GM13976 (cell line): ENCODE results near the gene CARD11.
"Not testable (repeated sequence)": the region's sequence is repeated elsewhere in the genome, so short reads cannot be mapped to it uniquely, and the experiment has no call there.

Source experiments
- DNase-seq: peaks from one replicate; pipeline ENCODE4 v3.0.0; 2012; ENCODE audit warnings: low spot score
- CTCF ChIP-seq: IDR thresholded peaks from 2 replicates; pipeline ENCODE4 v1.5.1; 2012; ENCODE audit warnings: borderline replicate concordance, mild to moderate bottlenecking; ENCODE audit not compliant: insufficient read depth; ENCODE audit errors: extremely low read depth, missing control alignments, control extremely low read depth
- in situ Hi-C: fragments of 300-500 bp; cut with MboI; formaldehyde crosslinking; loops from one replicate; pipeline ENCODE4 v1.12.0; 2022; ENCODE audit warnings: low sequenced_read_pairs, mixed read lengths, inconsistent platforms; ENCODE audit not compliant: unreplicated experiment

Gene CARD11

DNA sequence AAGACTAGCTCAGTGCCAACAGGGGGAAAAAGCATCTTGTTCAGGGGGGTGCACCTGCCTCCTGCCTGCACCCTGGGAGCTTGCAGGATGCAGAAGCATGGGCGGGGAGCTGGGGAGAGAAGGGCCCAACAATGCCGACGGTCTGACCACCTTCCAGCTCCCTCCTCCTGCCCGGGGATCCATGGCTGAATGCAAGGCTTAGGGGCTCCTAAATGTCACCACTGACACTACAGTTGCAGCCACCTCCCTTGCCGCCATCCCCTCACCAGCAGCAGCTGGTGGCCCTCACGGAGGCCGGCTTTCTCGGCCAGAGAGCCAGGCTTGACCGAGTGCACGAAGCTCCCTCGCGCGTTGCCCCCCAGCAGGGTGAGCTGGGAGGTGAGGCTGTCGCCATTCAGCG is 120.8 kb downstream of the CARD11 start:
- in situ Hi-C loops: no loop called here
- DNase-seq: no peak
- no peak for TF ChIP-seq CTCF

- TF ChIP-seq CTCF: no peak
- in situ Hi-C loops: no loop called here
- DNase-seq: no peak
These were observed 121.3 kb downstream of the CARD11 start for GRCh38 chr7:2922348-2922691.

GRCh38 chr7:2921653-2922347 is 121.9 kb downstream of the CARD11 start:
- in situ Hi-C loops: no loop called here
- no peak for DNase-seq
- no peak for TF ChIP-seq CTCF

DNA sequence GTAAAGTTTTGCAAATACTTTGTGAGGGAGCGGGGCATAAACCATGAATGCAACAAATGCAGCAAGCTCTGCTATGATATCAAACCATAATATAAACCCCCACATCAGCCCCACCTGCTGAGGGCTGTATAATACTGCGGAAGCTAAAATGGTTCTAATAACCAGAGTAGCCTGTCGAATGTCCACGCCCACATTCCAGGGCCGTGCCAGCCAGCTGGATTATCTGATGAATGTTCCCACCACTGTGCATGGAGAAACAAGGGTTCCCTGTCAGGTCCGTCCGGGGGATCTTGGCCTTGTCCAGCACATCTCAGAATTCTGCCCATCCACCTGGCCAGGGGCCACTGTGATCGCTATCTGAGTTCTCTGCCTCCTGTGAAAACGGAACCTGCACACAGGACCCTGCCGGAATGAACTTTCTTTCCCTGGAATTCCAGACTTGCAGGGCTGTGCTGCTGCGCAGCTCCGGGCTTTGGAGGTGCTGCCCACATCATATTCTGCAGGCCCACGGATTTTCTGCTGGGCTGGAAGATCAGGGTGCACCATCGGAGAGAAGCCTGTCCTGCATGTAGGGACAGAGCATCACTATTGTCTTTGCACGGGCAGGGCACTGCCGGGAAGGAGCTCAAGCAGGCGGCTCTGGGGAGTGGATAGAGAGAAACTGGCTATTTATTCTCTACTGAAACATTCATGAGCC is 122.6 kb downstream of the CARD11 start:
- no peak for TF ChIP-seq CTCF
- DNase-seq: no peak
- in situ Hi-C loops: no loop called here

- in situ Hi-C loops, DNase-seq: not testable (repeated sequence)
These were observed 123.2 kb downstream of the CARD11 start for GRCh38 chr7:2920480-2920879.

DNA sequence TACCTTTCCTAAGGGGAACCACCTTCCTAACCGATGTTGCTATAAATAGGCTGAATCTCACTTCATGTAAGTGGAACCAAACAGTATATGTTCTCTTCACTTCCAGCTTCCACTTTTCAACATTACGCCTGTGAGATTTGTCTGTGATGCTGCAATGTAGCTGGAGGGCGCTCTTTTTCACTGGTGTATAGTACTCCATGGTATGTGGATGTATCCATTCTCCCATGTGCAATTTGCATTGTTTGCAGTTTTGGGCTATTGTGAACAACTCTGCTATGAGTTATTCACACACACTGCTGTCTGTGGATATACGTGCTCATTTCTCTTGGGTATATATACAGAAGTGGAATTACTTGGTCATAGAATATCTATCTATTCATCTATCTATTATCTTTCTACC is 123.6 kb downstream of the CARD11 start:
- in situ Hi-C loops: no loop called here
- DNase-seq: no peak
- no peak for TF ChIP-seq CTCF

DNA sequence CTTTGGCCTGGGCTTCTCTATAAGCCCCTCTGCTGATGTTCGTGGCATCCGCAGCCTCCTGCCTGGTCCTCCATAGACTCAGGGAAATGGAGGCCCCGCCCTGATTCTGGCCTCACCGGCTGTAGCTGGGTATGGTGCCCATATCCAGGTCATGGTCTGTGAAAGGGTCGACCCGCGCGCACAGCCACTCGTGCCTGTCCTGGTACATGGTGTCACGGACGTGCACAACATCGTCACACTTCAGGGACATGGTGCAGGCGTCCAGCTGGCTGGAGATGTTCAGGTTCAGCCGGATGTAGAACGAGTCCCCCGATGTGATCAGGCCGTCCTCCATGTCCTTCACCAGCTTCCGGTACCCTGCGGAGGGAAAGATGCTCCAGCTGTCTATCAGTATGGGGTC is 124.4 kb downstream of the CARD11 start:
- DNase-seq: no peak
- no peak for TF ChIP-seq CTCF
- in situ Hi-C loops: no loop called here
